H1 (cell line): ENCODE measurements around the gene USP24. TPM values are rescaled to one million over a fixed set of nuclear protein-coding genes. Genes with fewer than 3 reads are reported as not detected.

ENCODE experiments used
- SUZ12 ChIP-seq: fragments of 200-600 bp; sonication (generic); IDR thresholded peaks from 2 replicates; pipeline ENCODE4 v1.6.1; 2012; ENCODE audit warnings: mild to moderate bottlenecking, inconsistent platforms, low read length, moderate library complexity, mixed read lengths
- polyA plus RNA-seq, 7 experiments: library from polyadenylated mRNA; depleted of rRNA in 3 of 7; stranded (reverse) in 5 of 7; unstranded in 2 of 7; fragments of >200 nt in 5 of 7; fragments of 200-250 nt in 2 of 7; gene quantifications; 1 replicate in 5 of 7; 2 replicates in 1 of 7; 4 replicates in 1 of 7; pipeline versions ENCODE4 v1.2.1 to v1.2.3, GENCODE V29; 2011 to 2013; ENCODE audit warnings: missing spikeins in 2 of 7, mixed read lengths in 2 of 7
- total RNA-seq: library from RNA; stranded (reverse); fragmentation: NEBNext Ultra II Directional; extraction: Animal tissue kit (Norgen Biotek cat#: 25700); gene quantifications from 2 replicates; pipeline ENCODE4 v1.2.1, GENCODE V29; 2021

USP24 gene
- total and polyA plus RNA-seq, 2 of the 8 experiments (the other 6 are each of a cell fraction or from before 2014, with no cell fraction given) = 11.1 to 34.6 TPM

DNA sequence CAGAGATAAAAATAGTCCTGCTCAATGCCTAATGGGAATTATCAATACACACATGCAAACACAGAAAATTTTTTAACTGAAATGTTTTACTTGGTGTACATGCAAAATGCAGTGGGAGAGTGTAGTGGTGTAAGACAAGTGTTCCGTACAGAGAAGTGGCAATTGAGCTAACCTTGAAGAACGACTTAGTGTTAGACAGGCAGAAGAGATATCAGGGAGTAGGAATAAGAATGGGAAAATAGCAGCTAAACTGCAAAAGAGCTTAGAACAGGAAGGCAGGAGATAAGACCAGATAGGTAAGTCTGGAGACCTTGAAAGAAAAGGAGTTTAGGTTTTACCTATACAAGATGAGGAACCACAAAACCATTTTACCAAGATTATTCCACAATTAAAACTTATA lies 9.0 kb downstream of the USP24 start (continued):
- TF ChIP-seq SUZ12 = no peak
- TF ChIP-seq, all 59 proteins: peak for 0
